B cell (primary cell): ENCODE data around the gene PRRT3. TPM values are rescaled to one million over a fixed set of nuclear protein-coding genes. Genes with fewer than 3 reads are reported as not detected.
"Not testable (repeated sequence)": the region's sequence is repeated elsewhere in the genome, so short reads cannot be mapped to it uniquely, and the experiment has no call there.

Experiments
- ATAC-seq: fragments of 200-7000 bp; cut with Tn5 transposase; one replicate; pipeline ENCODE4 v1.10.0; 2021; ENCODE audit warnings: low read depth, mild to moderate bottlenecking, moderate number of reproducible peaks, moderate library complexity
- CTCF ChIA-PET: fragments of 350-600 bp; sonication (Branson Sonifier 250); formaldehyde crosslinking; loops from one replicate; lab custom pipeline; 2021; ENCODE audit warnings: antibody characterized with exemption, inconsistent platforms; lab: Charles Lee
- POLR2A ChIA-PET: fragments of 350-600 bp; sonication (Branson Sonifier 250); formaldehyde crosslinking; loops from one replicate; lab custom pipeline; 2021; ENCODE audit warnings: antibody characterized with exemption; lab: Charles Lee
- DNase-seq: peaks from one replicate; pipeline ENCODE4 v3.0.0; 2013
- H2AFZ ChIP-seq: 2 replicates; pipeline ENCODE4 v1.6.1; 2012; ENCODE audit warnings: mild to moderate bottlenecking, low read depth, low read length; ENCODE audit not compliant: insufficient read depth, poor library complexity, severe bottlenecking
- H3K27ac ChIP-seq, 2 donors: 1 replicate in 1 of 2; 2 replicates in 1 of 2; pipeline ENCODE4 v1.5.1; 2012 to 2013; ENCODE audit warnings: low read length in 2 of 2, mild to moderate bottlenecking in 2 of 2, moderate library complexity in 1 of 2
- H3K27me3 ChIP-seq, 4 experiments: fragments of 200-600 bp in 1 of 4; sonication (generic) in 1 of 4; replicated peaks in 1 of 4; 1 replicate in 2 of 4; 2 replicates in 2 of 4; pipeline versions ENCODE4 v1.6.1 to v1.7.0; 2013 to 2016; ENCODE audit warnings: low read length in 3 of 4, mild to moderate bottlenecking in 2 of 4, mixed read lengths in 1 of 4, moderate library complexity in 1 of 4; ENCODE audit not compliant: insufficient read depth in 4 of 4, control insufficient read depth in 3 of 4; ENCODE audit errors: control extremely low read depth in 1 of 4
- H3K36me3 ChIP-seq, 2 experiments: replicated peaks in 1 of 2; 1 replicate in 1 of 2; 2 replicates in 1 of 2; pipeline versions ENCODE4 v1.6.1 to v1.7.1; 2013; ENCODE audit warnings: low read length in 1 of 2; ENCODE audit not compliant: insufficient read depth in 2 of 2, control insufficient read depth in 1 of 2; ENCODE audit errors: control extremely low read depth in 1 of 2, extremely low read depth in 1 of 2
- H3K4me1 ChIP-seq, 2 donors: fragments of 200-600 bp in 1 of 2; sonication (generic) in 1 of 2; 1 replicate in 1 of 2; 2 replicates in 1 of 2; pipeline versions ENCODE4 v1.5.1 to v1.6.1; 2013 to 2017; ENCODE audit warnings: low read length in 2 of 2; ENCODE audit not compliant: control insufficient read depth in 2 of 2, insufficient read depth in 2 of 2
- H3K4me2 ChIP-seq: replicated peaks from 2 replicates; pipeline ENCODE3; 2012; ENCODE audit warnings: mild to moderate bottlenecking, low read depth, low read length; ENCODE audit not compliant: poor library complexity, severe bottlenecking
- H3K4me3 ChIP-seq, 5 experiments: fragments of 200-600 bp in 1 of 5; sonication (generic) in 1 of 5; 1 replicate in 3 of 5; 2 replicates in 2 of 5; pipeline versions ENCODE4 v1.5.1 to v1.7.0; 2011 to 2016; ENCODE audit warnings: low read length in 4 of 5, mild to moderate bottlenecking in 4 of 5, low read depth in 2 of 5, control low read depth in 1 of 5, moderate library complexity in 1 of 5; ENCODE audit not compliant: insufficient read depth in 1 of 5; ENCODE audit errors: control extremely low read depth in 1 of 5, extremely low read depth in 1 of 5
- H3K79me2 ChIP-seq: fragments of 200-600 bp; sonication (generic); one replicate; pipeline ENCODE4 v1.6.0; 2016; ENCODE audit warnings: low read length; ENCODE audit not compliant: control insufficient read depth, insufficient read depth
- H3K9ac ChIP-seq: fragments of 200-600 bp; sonication (generic); 2 replicates; pipeline ENCODE4 v1.6.1; 2017; ENCODE audit warnings: mild to moderate bottlenecking, low read length, moderate library complexity
- H3K9me3 ChIP-seq, 3 donors: one replicate each; pipeline versions ENCODE4 v1.6.1 to v1.7.1; 2013; ENCODE audit warnings: low read length in 2 of 3; ENCODE audit not compliant: control insufficient read depth in 2 of 3, insufficient read depth in 1 of 3; ENCODE audit errors: control extremely low read depth in 1 of 3
- H4K20me1 ChIP-seq: 2 replicates; pipeline ENCODE4 v1.6.0; 2012; ENCODE audit warnings: mild to moderate bottlenecking, low read length; ENCODE audit not compliant: insufficient read depth, control insufficient read depth, poor library complexity, severe bottlenecking
- H3K27ac Mint-ChIP-seq: one replicate; pipeline ENCODE4 v1.8.0; 2021; ENCODE audit warnings: mixed read lengths
- H3K27me3 Mint-ChIP-seq: one replicate; pipeline ENCODE4 v1.8.0; 2021; ENCODE audit warnings: mixed read lengths
- H3K4me1 Mint-ChIP-seq: one replicate; pipeline ENCODE4 v1.8.0; 2021; ENCODE audit warnings: mixed read lengths
- H3K4me3 Mint-ChIP-seq: one replicate; pipeline ENCODE4 v1.8.0; 2021; ENCODE audit warnings: mixed read lengths
- H3K9me3 Mint-ChIP-seq: one replicate; pipeline ENCODE4 v1.8.0; 2022; ENCODE audit warnings: mixed read lengths; ENCODE audit not compliant: insufficient read depth
- EZH2 ChIP-seq: IDR thresholded peaks from 2 replicates; pipeline ENCODE4 v1.6.1; 2012; ENCODE audit warnings: borderline replicate concordance, low read depth, mild to moderate bottlenecking, moderate library complexity, low read length; ENCODE audit not compliant: insufficient read depth, poor library complexity, severe bottlenecking
- WGBS: methylation state at CpG from one replicate; pipeline ENCODE4 v1.1.5; 2013; ENCODE audit warnings: missing lambda C conversion rate; ENCODE audit not compliant: insufficient coverage; 5-methylcytosine and 5-hydroxymethylcytosine counted together
- intact Hi-C: fragments of 100-400 bp; cut with micrococcal nuclease; formaldehyde crosslinking; loops from one replicate; pipeline ENCODE4 v1.10.0; 2022
- polyA plus RNA-seq: library from polyadenylated mRNA; depleted of rRNA; stranded (reverse); fragments of >200 nt; gene quantifications from 2 replicates; pipeline ENCODE4 v1.2.3, GENCODE V29; 2012
- total RNA-seq, 2 donors: library from RNA; stranded (reverse); fragments of 120-200 nt in 1 of 2; gene quantifications; 1 replicate in 1 of 2; 2 replicates in 1 of 2; pipeline versions ENCODE4 v1.2.3 to v1.2.4, GENCODE V29; 2013 to 2022
- TF ChIP-seq, protein P1 (sequence below): fragments of 200-600 bp; IDR thresholded peaks from one replicate; pipeline ENCODE4 v1.8.0; 2022; ENCODE audit warnings: antibody characterized with exemption, mild to moderate bottlenecking

The PRRT3 gene
- total and polyA plus RNA-seq, 2 donors (not counting 1 experiment from before 2014, with no cell fraction given), result 1.7 to 3.9 TPM

DNA sequence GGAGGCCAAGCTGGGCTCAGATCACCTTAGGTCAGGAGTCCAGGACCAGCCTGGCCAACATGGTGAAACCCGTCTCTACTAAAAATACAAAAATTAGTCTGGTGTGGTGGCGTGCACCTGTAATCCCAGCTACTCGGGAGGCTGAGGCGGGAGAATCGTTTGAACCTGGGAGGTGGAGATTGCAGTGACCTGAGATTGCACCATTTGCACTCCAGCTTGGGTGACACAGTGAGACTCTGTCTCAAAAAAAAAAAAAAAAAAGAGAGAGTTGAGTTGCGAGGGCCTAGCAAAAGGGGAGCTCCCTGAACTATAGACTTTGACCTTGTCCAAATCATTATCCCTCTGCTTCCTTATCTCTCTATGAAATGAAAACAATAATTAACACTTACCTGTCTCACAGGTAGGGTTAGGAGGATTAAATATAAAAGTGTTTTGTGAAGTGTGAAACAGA, 51.2 kb downstream of the PRRT3 start:
- 91% methylated on average over 4 of the region's 6 CpGs for WGBS
- H2AFZ ChIP-seq, result not testable (repeated sequence)

DNA sequence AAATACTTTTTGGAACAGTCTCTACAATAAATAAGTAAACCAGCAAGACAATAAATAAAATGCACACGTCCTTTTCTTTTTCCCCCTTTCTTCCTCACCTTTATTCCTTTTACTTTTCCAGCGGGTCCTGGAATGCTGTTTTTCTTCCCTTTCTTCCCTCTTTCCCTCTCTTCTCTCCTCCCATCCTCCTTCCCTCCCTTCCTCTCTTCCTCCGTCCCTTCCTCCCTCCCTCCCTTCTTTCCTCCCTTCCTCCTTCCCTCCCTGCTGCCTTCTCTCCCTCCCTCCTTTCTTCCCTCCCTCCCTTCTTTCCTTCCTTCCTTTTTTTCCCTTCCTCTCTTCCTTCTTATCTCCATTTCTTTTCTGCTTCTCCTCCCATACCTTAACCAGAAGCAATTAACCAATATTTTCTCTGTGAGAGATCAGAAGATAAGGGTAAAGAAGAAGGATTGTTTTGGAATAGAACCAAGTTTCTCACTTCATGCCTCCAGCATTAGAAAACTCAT, 52.9 kb downstream of the PRRT3 start:
- H4K20me1 ChIP-seq, result no peaks in the 10 kb centered on the region
- H3K4me3 ChIP-seq, result no peak overlapping the region
- peaks cover 0 to 8% of the 10 kb centered on the region in 2 donors for H3K4me1 ChIP-seq
- no peaks in the 10 kb centered on the region for H3K36me3 ChIP-seq
- peaks cover 48% of the 10 kb centered on the region for H3K79me2 ChIP-seq
- no peaks in the 10 kb centered on the region for H3K9me3 ChIP-seq
- WGBS, result 97% methylated on average over 3 of the region's 3 CpGs
- ChIA-PET CTCF (no interaction called here), POLR2A (no interaction called here)
- H3K27me3 ChIP-seq, result no peaks in the 10 kb centered on the region
- H3K27ac ChIP-seq, result no peak overlapping the region
- ATAC-seq (no peak), DNase-seq (no peak)
- peaks cover 4% of the 10 kb centered on the region for H3K27me3 Mint-ChIP-seq
- H3K9me3 Mint-ChIP-seq, result no peaks in the 10 kb centered on the region
- H3K4me3 Mint-ChIP-seq, result no peak overlapping the region
- no peak overlapping the region for H2AFZ ChIP-seq
- no peak overlapping the region for H3K4me2 ChIP-seq
- TF ChIP-seq EZH2, result no peak
- TF ChIP-seq, protein P1, sequence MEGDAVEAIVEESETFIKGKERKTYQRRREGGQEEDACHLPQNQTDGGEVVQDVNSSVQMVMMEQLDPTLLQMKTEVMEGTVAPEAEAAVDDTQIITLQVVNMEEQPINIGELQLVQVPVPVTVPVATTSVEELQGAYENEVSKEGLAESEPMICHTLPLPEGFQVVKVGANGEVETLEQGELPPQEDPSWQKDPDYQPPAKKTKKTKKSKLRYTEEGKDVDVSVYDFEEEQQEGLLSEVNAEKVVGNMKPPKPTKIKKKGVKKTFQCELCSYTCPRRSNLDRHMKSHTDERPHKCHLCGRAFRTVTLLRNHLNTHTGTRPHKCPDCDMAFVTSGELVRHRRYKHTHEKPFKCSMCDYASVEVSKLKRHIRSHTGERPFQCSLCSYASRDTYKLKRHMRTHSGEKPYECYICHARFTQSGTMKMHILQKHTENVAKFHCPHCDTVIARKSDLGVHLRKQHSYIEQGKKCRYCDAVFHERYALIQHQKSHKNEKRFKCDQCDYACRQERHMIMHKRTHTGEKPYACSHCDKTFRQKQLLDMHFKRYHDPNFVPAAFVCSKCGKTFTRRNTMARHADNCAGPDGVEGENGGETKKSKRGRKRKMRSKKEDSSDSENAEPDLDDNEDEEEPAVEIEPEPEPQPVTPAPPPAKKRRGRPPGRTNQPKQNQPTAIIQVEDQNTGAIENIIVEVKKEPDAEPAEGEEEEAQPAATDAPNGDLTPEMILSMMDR, result no peak
- intact Hi-C loops, result no loop called here
- H3K9ac ChIP-seq, result no peak overlapping the region
- no peak overlapping the region for H3K27ac Mint-ChIP-seq
- H3K4me1 Mint-ChIP-seq, result peaks cover 12% of the 10 kb centered on the region

More for the DNA sequence above, 51.2 kb downstream of the PRRT3 start:
- intact Hi-C loops, H3K27me3 ChIP-seq, H3K9me3 Mint-ChIP-seq, H3K9ac ChIP-seq, H3K27me3 Mint-ChIP-seq, H3K4me3 Mint-ChIP-seq, H3K4me3 ChIP-seq, H3K4me1 ChIP-seq, ATAC-seq, H3K36me3 ChIP-seq, H3K4me1 Mint-ChIP-seq, H3K27ac ChIP-seq, H3K4me2 ChIP-seq, H3K27ac Mint-ChIP-seq, H3K9me3 ChIP-seq, POLR2A ChIA-PET, H4K20me1 ChIP-seq, DNase-seq: not testable (repeated sequence)
- CTCF ChIA-PET, result interaction anchor here (0.7 kb wide), 1 partner anchor 553 kb away, joined by 4 read pairs; no protein-coding TSS in a partner anchor
- peaks cover 40% of the 10 kb centered on the region for H3K79me2 ChIP-seq
